SK-N-MC (cell line): ENCODE data around the gene ZMIZ1.

Experiments
- EZH2 ChIP-seq: fragments of 200-600 bp; sonication (generic); IDR thresholded peaks from one replicate; pipeline ENCODE4 v1.6.1; 2017; ENCODE audit warnings: antibody characterized with exemption
- FOXP2 ChIP-seq: optimal IDR thresholded peaks from 2 replicates; pipeline ENCODE3; 2011; ENCODE audit warnings: mild to moderate bottlenecking, moderate library complexity; ENCODE audit not compliant: insufficient read depth; ENCODE audit errors: extremely low read length, control extremely low read depth
- POLR2AphosphoS5 ChIP-seq: IDR thresholded peaks from 2 replicates; pipeline ENCODE4 v1.6.1; 2012; ENCODE audit warnings: mild to moderate bottlenecking, low read depth, low read length, borderline replicate concordance

GRCh38 chr10:79116368-79116767 is 47.6 kb downstream of the ZMIZ1 start:
- TF ChIP-seq POLR2AphosphoS5, result no peak
- no peak for TF ChIP-seq EZH2
- no peak for TF ChIP-seq FOXP2
